Stimulated activated CD4-positive, alpha-beta T cell treated with anti-CD3 and anti-CD28 coated beads, Interleukin-4, amount 100 ng/mL, for 1 hour (primary cell): ENCODE data around the gene TCEA2.

ENCODE experiments used
- DNase-seq: peaks from one replicate; pipeline ENCODE4 v3.0.0-alpha.2; 2020

TCEA2 gene

GRCh38 chr20:64050261-64051032 lies 12.6 kb upstream of the TCEA2 start:
- DNase-seq, result no peak

GRCh38 chr20:64051033-64051452 lies 12.0 kb upstream of the TCEA2 start:
- no peak for DNase-seq

- DNase-seq, result no peak
These were observed 11.3 kb upstream of the TCEA2 start for GRCh38 chr20:64051561-64052325.

- DNase-seq, result no peak
These were observed 10.7 kb upstream of the TCEA2 start for GRCh38 chr20:64052326-64052722.

DNA sequence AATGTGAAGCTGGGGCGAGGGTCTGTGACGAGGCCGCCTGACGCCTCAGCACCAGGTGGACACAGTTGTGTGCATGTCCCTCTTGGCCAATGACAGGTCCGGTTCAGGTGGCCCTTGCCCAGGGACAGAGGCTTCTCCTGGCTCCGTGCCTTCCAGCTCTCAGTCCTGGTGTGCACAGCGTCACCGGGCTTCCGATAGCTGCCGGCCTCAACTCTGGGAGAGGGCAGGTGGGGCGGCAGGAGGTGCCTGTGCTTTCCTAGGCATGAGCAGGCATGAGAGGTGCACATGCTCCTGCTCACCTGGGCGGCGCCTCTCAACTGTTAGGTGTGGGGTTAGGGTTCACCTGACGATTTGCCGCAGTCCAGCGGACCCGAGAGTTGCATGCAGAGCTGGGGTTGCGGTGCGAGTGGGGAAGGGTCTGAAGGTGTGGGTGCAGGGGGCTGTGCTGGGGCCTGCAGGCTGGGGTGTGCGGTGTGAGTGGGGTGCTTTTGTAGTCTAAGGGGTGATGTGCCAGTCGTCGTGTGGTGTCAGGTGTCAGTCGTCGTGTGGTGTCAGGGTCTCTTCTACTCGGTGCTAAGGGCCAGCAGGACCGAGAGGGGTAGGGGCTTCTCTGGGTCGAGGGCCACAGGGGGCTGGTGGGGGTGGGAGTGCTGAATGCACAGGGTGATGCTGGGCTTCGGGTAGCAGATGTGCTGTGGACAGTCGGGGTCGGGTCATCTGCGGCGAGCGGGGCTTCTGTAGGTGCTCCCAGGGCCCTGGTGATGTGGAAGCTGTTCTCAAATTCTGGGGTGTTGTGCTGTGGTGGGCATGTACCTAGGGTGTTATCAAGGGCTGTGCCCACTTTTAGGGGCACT lies 9.8 kb upstream of the TCEA2 start:
- no peak for DNase-seq

DNA sequence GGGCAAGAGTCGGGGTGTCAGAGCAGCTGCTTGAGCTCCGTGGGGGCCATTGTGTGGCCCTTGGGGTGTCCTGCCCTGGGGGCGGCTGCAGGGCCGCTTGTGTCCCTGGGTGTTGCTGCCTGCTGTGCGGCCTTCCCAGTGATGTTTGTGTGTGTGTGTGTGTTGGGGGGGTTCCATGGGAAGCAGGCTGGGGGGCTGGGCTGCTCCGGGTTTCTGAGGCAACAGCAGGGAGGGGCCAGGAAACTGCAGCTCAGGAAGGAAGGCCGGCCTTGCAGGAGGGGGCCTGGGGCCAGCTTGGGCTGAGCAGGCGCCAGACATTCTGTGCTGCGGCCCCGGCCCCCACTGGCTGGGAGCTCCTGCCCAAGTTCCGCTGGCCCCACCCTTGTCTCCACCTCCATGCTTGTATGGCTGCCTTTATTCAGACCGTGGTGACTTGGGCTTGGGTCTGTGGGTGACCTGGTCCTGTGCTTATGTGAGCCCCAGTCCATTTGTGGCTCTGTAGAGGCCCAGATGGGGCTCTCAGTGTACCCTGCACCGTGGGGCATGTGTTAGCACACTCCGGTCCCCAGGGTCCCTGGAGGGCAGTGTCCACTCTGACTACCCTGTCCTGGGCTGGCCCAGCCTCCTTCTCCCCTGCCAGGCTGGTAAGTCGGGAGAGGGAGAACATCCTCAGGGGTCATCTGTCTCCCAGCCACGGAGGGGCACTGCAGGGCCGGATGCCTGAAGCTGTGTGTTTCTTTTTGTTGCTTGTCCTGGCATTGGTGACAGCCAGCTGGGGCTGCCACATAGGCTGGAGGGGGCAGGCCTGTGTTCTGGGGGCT lies 8.9 kb upstream of the TCEA2 start:
- no peak for DNase-seq

DNA sequence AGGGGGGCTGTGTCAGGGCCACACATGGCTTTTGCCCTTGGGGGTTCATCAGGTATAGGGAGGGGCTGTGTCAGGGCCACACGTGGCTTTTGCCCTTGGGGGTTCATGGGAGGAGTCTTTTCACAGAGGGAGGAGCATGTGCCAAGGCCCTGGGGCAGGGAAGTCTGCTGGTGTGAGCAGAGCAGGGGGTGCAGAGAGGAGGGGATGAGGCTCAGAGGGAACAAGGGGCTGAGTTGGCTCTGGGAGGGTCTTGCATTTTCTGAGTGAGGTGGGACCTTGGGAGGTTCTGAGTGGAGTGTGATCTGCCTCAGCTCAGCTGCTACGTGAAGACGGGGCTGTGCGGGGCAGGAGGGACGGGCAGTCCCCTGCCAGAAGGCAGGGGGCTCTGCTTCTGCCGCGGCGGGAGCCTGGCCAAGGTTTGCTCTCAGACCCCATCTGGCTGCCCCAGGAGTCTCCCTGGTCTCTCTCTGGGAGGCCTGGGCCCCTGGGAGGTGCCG lies 7.6 kb upstream of the TCEA2 start:
- no peak for DNase-seq

- no peak for DNase-seq
These were observed 6.9 kb upstream of the TCEA2 start for GRCh38 chr20:64055893-64056638.

DNA sequence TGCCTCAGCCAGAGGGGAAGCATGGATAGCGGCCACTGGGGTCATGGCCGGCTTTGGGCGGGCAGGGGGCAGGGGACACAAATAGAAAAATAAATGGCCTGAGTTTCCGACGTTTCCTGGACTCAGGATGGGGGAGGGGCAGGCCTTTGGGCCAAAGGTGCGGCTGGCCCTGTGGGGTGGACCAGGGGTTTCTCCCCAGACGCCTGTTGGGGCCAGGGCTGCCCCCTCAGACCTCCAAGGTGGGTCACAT lies 6.4 kb upstream of the TCEA2 start:
- no peak for DNase-seq

GRCh38 chr20:64056889-64057627 lies 5.9 kb upstream of the TCEA2 start:
- DNase-seq, result no peak

- peak; percentile 84 for DNase-seq
These were observed 5.1 kb upstream of the TCEA2 start for GRCh38 chr20:64057628-64058498.

- DNase-seq, result no peak
These were observed 4.5 kb upstream of the TCEA2 start for GRCh38 chr20:64058536-64058935.

- no peak for DNase-seq
These were observed 762 bp upstream of the TCEA2 start for GRCh38 chr20:64062276-64062595.

DNA sequence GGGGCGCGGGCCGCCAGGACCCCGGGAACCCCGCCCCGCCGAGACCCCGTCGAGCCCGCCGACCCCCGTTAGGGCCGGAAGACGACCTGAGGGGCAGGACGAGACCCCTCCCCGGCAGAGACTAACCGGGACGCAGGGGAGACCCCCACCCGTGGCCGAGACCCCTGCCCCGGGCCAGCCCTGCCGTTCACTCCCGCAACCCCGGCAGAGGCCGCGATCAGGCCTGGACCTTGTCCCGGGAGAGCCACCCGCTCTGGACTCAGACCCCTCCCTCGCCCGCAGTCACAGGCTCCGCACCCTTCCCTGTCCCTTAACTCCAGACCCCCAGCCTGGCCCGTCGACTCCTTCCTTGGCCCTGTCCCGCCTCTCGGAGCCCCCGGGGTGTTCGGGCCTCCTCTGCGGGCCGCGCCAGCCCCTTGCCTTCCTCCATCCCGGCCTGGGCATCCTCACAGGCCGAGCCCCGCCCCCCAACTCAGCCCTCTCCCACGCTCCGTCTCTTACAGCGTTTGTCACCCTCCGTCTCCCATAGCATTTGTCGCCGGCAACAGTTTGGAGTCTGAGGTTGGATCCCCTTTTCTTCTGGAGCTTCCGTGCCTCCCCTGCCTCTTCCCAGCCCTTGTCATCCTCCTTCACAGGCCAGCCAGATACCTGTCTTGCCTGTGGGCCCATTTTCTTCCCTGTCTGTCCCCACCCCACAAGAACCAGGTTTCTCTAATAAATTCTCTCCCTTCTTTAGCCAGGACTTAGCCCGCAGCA lies 569 bp downstream of the TCEA2 start:
- peak; percentile 47 for DNase-seq

GRCh38 chr20:64064145-64064698 lies 1.2 kb downstream of the TCEA2 start:
- DNase-seq, result no peak

GRCh38 chr20:64065062-64065973 lies 2.3 kb downstream of the TCEA2 start:
- no peak for DNase-seq

DNA sequence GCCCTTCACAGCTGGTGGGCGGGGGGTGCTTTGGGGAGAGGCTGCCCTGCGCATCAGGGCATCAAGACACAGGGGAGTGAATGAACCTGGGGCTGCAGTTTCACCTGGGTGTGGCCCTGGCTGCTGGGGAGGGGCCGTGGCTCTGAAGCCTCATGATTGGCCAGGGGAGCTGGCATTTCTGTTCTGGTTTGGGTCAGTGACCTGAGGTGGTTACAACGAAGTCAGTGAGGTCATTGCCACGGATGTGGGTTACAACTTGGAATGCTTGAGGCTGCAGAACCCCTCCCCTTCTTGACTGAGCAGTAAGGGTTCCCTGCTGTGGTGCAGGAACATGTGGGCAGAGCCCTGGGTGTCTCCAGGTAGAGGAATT lies 3.0 kb downstream of the TCEA2 start:
- no peak for DNase-seq

DNA sequence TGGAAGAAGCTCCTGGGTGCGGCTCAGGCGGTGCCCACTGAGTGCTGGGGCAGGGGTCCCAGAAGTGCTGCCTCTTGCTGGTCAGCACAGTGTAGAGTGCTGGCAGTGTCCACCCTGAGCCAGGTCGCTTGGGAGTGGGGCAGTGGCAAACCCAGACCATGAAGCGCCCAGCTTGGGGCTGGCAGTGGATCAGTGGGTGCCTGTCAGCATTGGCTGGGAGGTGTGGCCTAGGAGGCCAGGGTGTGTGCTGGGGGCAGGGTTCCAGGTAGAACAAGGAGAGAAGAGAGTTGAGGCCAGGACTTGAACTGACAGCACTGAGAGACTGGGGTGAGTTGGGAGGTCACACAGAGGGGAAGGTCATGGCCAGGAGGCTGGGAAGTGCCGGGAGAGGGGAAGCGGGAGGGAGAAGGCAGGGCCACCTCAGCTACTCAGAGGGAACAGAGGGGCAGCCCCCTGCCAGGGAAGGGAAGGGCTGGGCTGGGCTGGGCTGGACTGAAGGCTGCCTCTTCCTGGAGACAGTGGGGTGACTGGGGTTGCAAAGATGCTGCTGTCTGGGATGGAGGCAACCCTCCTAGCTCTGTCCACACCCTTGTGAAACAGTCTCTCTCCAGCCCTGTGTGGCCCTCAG lies 4.1 kb downstream of the TCEA2 start:
- DNase-seq, result no peak
